GM12801 (cell line): Measurements from ENCODE around the gene ABCC3.

Experiments used
- CTCF ChIP-seq: IDR thresholded peaks from one replicate; pipeline ENCODE4 v1.5.1; 2011; ENCODE audit warnings: control low read depth; ENCODE audit not compliant: insufficient read length; ENCODE audit errors: extremely low read depth

Gene ABCC3

DNA sequence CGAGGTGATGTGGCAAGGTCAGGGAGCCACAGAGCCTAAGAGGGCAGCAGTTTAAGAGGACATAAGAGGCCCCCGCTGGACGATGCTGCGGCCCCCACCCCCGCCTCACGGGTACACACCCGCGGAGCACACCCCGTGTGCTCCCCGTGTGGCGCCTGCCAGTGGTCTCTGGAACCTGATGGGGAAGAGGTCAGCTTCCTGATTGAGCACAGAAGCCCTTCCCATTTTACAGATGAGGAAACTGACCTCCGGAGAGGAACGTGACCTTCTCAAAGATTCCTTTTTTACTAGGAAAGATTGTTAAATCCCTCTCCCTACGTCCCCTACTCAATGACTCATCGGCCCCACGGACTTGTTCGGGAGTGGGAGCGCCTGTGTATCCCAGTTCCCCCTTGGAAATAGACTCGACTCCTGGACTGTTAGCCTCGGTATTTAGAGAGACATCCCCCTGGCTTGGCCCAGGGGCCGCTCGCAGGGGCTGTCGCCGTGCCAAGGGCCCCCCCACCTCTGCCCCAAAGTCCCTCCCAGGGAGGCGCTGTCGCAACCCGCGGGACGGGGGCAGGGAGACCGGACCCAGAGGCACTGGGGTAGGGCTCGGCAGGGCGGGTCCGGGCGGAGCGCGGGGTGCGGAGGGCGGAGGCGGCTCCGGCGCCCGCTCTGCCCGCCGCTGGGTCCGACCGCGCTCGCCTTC is at the start of gene ABCC3:
Gene ABCC3, plus strand, starts transcription at position 658 of the 691 bp plus-strand sequence. CDS start 56 bp downstream, outside the sequence.
- TF ChIP-seq CTCF = no peak

GRCh38 chr17:50585346-50585745 is 49.3 kb upstream of the ABCC3 start:
- no peak for TF ChIP-seq CTCF

DNA sequence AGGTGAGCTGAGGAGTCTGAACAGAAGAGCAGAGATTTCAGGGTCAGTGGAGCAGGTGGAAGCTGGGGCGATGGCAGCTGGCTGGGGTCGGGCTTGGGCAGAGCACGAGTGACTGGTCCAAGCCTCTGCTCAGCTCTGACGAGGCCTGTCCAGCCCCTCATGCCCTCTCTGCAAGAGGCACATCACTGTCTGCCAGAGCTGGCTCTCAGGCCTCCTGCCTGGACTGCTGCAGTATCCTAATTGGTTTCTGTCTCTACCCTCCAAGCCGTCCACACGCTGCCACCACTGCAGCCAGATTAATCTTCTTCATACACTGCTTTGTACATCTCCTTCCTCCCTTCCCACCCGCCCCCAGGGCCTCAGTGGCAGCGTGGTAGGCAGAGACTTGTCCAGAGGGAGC is 48.8 kb upstream of the ABCC3 start:
- no peak for TF ChIP-seq CTCF

DNA sequence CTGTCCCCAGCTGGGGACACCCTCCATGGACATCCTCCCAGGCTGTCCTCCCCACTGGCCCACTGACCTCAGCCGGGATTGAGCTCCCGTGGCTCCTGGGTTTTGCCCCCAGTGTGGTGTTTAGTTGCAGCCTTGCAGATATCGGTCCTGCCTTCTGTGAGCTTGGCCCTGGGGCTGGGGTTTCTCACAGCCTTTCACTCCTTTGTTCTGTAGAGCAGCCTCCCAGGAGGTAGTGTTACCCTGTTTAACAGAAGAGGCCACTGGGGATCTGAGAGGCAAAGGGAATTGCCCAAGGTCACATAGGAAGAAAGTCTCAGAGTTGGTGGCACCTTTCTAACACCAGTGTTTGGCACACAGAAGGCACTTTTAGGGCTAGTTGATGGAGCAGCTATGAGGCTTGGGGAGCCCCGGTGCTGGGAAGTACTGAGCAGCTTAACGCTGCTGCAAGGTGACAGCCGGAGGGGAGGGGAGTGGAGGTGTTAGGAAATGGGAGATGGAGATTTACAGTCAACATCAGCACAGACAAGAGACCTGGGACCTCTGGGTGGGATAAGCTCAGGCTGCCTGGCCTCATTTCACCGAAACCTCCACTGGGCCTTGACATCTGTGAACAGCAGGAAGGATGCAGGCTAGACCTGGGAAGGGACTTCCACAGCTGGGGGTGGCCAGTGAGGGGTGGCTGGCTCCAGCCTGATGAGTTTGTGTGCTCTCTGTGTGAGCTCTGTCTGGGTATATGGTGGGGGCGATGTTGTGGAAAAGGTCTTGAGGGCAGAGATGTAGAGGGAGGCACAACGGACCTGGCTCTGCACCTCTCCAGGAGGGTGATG is 48.0 kb upstream of the ABCC3 start:
- no peak for TF ChIP-seq CTCF

- TF ChIP-seq CTCF = no peak
These were observed 47.1 kb upstream of the ABCC3 start for GRCh38 chr17:50587571-50587970.

- TF ChIP-seq CTCF = no peak
These were observed 46.2 kb upstream of the ABCC3 start for GRCh38 chr17:50588391-50589049.

DNA sequence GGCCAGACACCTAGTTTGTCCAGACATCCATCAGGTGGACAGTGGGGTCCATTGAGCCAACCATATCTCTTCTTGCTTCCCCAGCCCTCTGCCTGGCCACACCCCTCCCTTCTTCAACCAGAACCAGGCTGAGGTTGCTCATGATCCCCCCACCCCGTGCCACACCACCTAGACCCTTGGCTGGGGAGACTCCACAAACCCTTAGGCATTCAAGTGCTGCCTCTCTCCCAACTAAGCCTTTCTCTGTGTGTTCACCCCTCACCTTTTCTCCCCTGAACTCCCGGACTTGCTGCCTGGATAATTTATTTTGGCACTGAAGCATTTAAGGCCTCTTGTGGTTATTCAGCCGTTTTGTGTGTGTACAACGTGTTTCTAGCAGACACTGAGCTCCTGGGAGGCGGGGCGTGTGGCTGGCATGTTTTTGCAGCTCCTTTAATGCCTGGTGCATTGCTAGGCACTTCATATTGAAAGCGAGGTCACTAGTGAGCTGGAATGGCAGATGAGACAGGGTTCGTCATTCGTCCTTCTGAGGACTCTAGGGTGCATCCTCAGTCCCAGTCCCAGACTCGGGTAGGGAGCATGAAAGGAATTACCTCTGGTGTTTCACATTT is 45.5 kb upstream of the ABCC3 start:
- no peak for TF ChIP-seq CTCF
